SJCRH30 (cell line): Measurements from ENCODE around the gene PHIP. TPM values are rescaled to one million over a fixed set of nuclear protein-coding genes. Genes with fewer than 3 reads are reported as not detected.
"Not testable (repeated sequence)": the region's sequence is repeated elsewhere in the genome, so short reads cannot be mapped to it uniquely, and the experiment has no call there.

Source experiments
- DNase-seq, 2 experiments: peaks; one replicate each; pipeline ENCODE4 v3.0.0-alpha.2; 2015 to 2020
- H3K27ac ChIP-seq: fragments of 250-450 bp; sonication (Bioruptor Pico); 2 replicates; pipeline ENCODE4 v1.5.1; 2020; ENCODE audit warnings: mild to moderate bottlenecking, moderate library complexity
- H3K27me3 ChIP-seq: fragments of 250-450 bp; sonication (Bioruptor Pico); 2 replicates; pipeline ENCODE4 v1.5.1; 2020; ENCODE audit warnings: mild to moderate bottlenecking, moderate library complexity
- H3K36me3 ChIP-seq: fragments of 250-450 bp; sonication (Bioruptor Pico); 2 replicates; pipeline ENCODE4 v1.5.1; 2020; ENCODE audit warnings: mild to moderate bottlenecking, moderate library complexity
- H3K4me1 ChIP-seq: fragments of 250-450 bp; sonication (Bioruptor Pico); 2 replicates; pipeline ENCODE4 v1.5.1; 2020; ENCODE audit warnings: mild to moderate bottlenecking, moderate library complexity
- H3K4me3 ChIP-seq: fragments of 250-450 bp; sonication (Bioruptor Pico); 2 replicates; pipeline ENCODE4 v1.5.1; 2020; ENCODE audit warnings: mild to moderate bottlenecking, moderate library complexity
- H3K9me3 ChIP-seq: fragments of 250-450 bp; sonication (Bioruptor Pico); replicated peaks from 2 replicates; pipeline ENCODE4 v1.5.1; 2020; ENCODE audit warnings: mild to moderate bottlenecking, moderate library complexity
- total RNA-seq: library from RNA; depleted of rRNA; stranded (reverse); fragments of >200 nt; shearing (Covaris generic); gene quantifications from 2 replicates; pipeline ENCODE4 v1.2.3, GENCODE V29; 2014; rRNA removed

Gene PHIP
- total RNA-seq, 1 experiment from 2014 or later, result 51.3 TPM

DNA sequence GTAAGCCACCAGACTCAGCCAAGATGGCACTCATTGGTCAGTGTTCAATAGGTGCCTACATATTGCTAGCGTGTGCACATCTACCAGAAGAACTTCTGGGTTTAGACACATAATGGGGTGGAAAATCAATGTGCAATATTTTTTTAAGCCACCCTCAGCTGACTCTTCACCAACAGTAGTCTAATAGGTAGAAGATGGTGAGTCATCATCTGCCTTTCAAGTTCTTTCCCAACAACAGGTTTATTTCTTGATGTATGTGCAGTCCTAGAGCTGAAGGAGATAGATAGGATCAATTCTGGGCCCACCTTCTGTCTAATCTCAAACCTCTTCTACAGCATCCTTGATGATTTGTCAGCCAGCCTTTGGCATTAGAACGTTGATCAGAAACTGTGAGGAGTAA, 169.4 kb downstream of the PHIP start:
- H3K4me1 ChIP-seq, result no peaks in the 10 kb centered on the region
- no peak for DNase-seq
- H3K36me3 ChIP-seq, result no peaks in the 10 kb centered on the region
- no peak overlapping the region for H3K27ac ChIP-seq
- H3K27me3 ChIP-seq, result no peaks in the 10 kb centered on the region
- no peak overlapping the region for H3K4me3 ChIP-seq
- no peaks in the 10 kb centered on the region for H3K9me3 ChIP-seq

DNA sequence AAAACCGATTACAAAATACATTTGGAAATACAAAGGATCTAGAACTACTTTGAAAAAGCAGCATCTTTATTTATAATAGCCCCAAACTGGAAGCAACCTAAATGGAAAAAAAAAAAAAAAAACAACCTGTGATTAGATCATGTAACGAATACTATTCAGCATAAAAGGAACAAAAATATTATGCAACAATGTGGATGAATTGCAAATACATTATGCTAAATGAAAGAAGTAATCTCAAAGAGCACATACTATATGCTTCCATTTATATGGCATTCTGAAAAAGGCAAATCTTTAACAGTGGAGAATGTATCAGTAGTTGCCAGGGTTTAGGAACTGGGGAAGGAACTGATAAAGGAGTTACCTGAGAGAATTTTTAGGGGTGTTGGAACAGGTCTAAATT, 181.8 kb downstream of the PHIP start:
- Histone ChIP-seq H3K27me3 (no peaks in the 10 kb centered on the region), H3K9me3 (no peaks in the 10 kb centered on the region), H3K4me3 (no peak overlapping the region), H3K4me1 (no peaks in the 10 kb centered on the region), H3K27ac (no peak overlapping the region), H3K36me3 (no peaks in the 10 kb centered on the region)
- DNase-seq, result no peak

GRCh38 chr6:78889901-78890300, 188.2 kb downstream of the PHIP start:
- not testable (repeated sequence) for H3K4me1 ChIP-seq, H3K9me3 ChIP-seq, H3K27me3 ChIP-seq, DNase-seq, H3K27ac ChIP-seq, H3K36me3 ChIP-seq, H3K4me3 ChIP-seq

Other genes starting within 250 kb of the PHIP start
- 4.4 and 5.4 TPM in 2 replicates for gene IRAK1BP1, start 210.7 kb downstream of the PHIP start, total RNA-seq
- gene HMGN3, start 156.4 kb upstream of the PHIP start, total RNA-seq, result 296 and 328 TPM in 2 replicates